Activated CD4-positive, alpha-beta memory T cell treated with anti-CD3 and anti-CD28 coated beads for 36 hours (primary cell): Measurements from ENCODE around the gene CLCN1. TPM values are rescaled to one million over a fixed set of nuclear protein-coding genes. Genes with fewer than 3 reads are reported as not detected.
A peak's percentile ranks its signal among the peaks of the same experiment; 100 is the strongest.

Source experiments
- CTCF ChIA-PET: fragments of 350-600 bp; sonication (Branson Sonifier 250); formaldehyde crosslinking; loops from one replicate; lab custom pipeline; 2021; ENCODE audit warnings: antibody characterized with exemption, inconsistent platforms; lab: Charles Lee
- POLR2A ChIA-PET: fragments of 350-600 bp; sonication (Branson Sonifier 250); formaldehyde crosslinking; loops from one replicate; lab custom pipeline; 2021; ENCODE audit warnings: antibody characterized with exemption; lab: Charles Lee
- DNase-seq: peaks from one replicate; pipeline ENCODE4 v3.0.0-alpha.2; 2020
- H3K27ac Mint-ChIP-seq: one replicate; pipeline ENCODE4 v1.8.0; 2021; ENCODE audit warnings: mixed read lengths
- H3K27me3 Mint-ChIP-seq: one replicate; pipeline ENCODE4 v1.8.0; 2021; ENCODE audit warnings: mixed read lengths
- H3K36me3 Mint-ChIP-seq: one replicate; pipeline ENCODE4 v1.8.0; 2021; ENCODE audit warnings: mixed read lengths
- H3K4me1 Mint-ChIP-seq: one replicate; pipeline ENCODE4 v1.8.0; 2021; ENCODE audit warnings: low read depth, mixed read lengths
- H3K4me3 Mint-ChIP-seq: one replicate; pipeline ENCODE4 v1.8.0; 2021; ENCODE audit warnings: mild to moderate bottlenecking, mixed read lengths
- H3K9me3 Mint-ChIP-seq: one replicate; pipeline ENCODE4 v1.8.0; 2021; ENCODE audit warnings: mixed read lengths
- intact Hi-C: fragments of 100-400 bp; cut with micrococcal nuclease; formaldehyde crosslinking; loops from one replicate; pipeline ENCODE4 v1.15.1; 2023
- total RNA-seq, 2 experiments: library from RNA; stranded (reverse); gene quantifications; one replicate each; pipeline ENCODE4 v1.2.3, GENCODE V29; 2021

The CLCN1 gene
- total RNA-seq, 2 experiments from 2014 or later: 0.17 TPM; not detected in 1

GRCh38 chr7:143355450-143356385, 39.8 kb downstream of the CLCN1 start:
- Mint-ChIP-seq H3K9me3 (no peaks in the 10 kb centered on the region), H3K36me3 (no peaks in the 10 kb centered on the region), H3K27me3 (peaks cover 3% of the 10 kb centered on the region), H3K4me1 (no peaks in the 10 kb centered on the region), H3K4me3 (no peak overlapping the region), H3K27ac (no peak overlapping the region)
- CTCF ChIA-PET: interaction anchor here (2.4 kb wide), 1 partner anchor 10 kb away, joined by 11 read pairs; no protein-coding TSS in a partner anchor
- no peak for DNase-seq
- intact Hi-C loops: no loop called here
- POLR2A ChIA-PET: no interaction called here

- no peak for DNase-seq
- Mint-ChIP-seq H3K27ac (no peak overlapping the region), H3K36me3 (no peaks in the 10 kb centered on the region), H3K4me3 (no peak overlapping the region), H3K4me1 (no peaks in the 10 kb centered on the region), H3K9me3 (no peaks in the 10 kb centered on the region), H3K27me3 (peaks cover 3% of the 10 kb centered on the region)
- intact Hi-C loops: no loop called here
- POLR2A ChIA-PET: no interaction called here
- CTCF ChIA-PET: interaction anchor here (1.4 to 2.4 kb wide), 2 partner anchors 11 to 23 kb away, joined by 4 to 11 read pairs; no protein-coding TSS in a partner anchor
Observed at GRCh38 chr7:143356414-143357050, 40.6 kb downstream of the CLCN1 start.

- intact Hi-C loops: no loop called here
- ChIA-PET POLR2A (no interaction called here), CTCF (interaction anchor here (0.8 kb wide), 1 partner anchor 13 kb away, joined by 3 read pairs; no protein-coding TSS in a partner anchor)
- Mint-ChIP-seq H3K27ac (no peak overlapping the region), H3K36me3 (no peaks in the 10 kb centered on the region), H3K9me3 (no peaks in the 10 kb centered on the region), H3K4me1 (peaks cover 4% of the 10 kb centered on the region), H3K4me3 (no peak overlapping the region), H3K27me3 (peaks cover 11% of the 10 kb centered on the region)
- DNase-seq: no peak
Observed at GRCh38 chr7:143358626-143359025, 42.7 kb downstream of the CLCN1 start.

GRCh38 chr7:143359771-143360353, 44.0 kb downstream of the CLCN1 start:
- Mint-ChIP-seq H3K4me1 (peaks cover 4% of the 10 kb centered on the region), H3K36me3 (no peaks in the 10 kb centered on the region), H3K4me3 (no peak overlapping the region), H3K27ac (no peak overlapping the region), H3K9me3 (no peaks in the 10 kb centered on the region), H3K27me3 (peaks cover 17% of the 10 kb centered on the region)
- intact Hi-C loops: no loop called here
- POLR2A ChIA-PET: no interaction called here
- no peak for DNase-seq
- CTCF ChIA-PET: interaction anchor here (1.2 kb wide), 2 partner anchors 15 to 119 kb away, joined by 4 to 6 read pairs; no protein-coding TSS in a partner anchor

GRCh38 chr7:143360788-143361551, 45.1 kb downstream of the CLCN1 start:
- intact Hi-C loops: no loop called here
- H3K4me3 Mint-ChIP-seq: peak overlapping the region; percentile 50
- CTCF ChIA-PET: interaction anchor here (0.9 to 1.2 kb wide), 3 partner anchors 16 to 120 kb away, joined by 3 to 6 read pairs (median 4); no protein-coding TSS in a partner anchor
- no peaks in the 10 kb centered on the region for H3K9me3 Mint-ChIP-seq
- H3K4me1 Mint-ChIP-seq: peaks cover 4% of the 10 kb centered on the region
- POLR2A ChIA-PET: no interaction called here
- no peak for DNase-seq
- H3K27ac Mint-ChIP-seq: no peak overlapping the region
- peaks cover 17% of the 10 kb centered on the region for H3K27me3 Mint-ChIP-seq
- H3K36me3 Mint-ChIP-seq: no peaks in the 10 kb centered on the region

- POLR2A ChIA-PET: interaction anchor here (1.3 kb wide), 1 partner anchor 19 kb away, joined by 4 read pairs; no protein-coding TSS in a partner anchor
- H3K4me3 Mint-ChIP-seq: peak overlapping the region; percentile 79
- peaks cover 17% of the 10 kb centered on the region for H3K27me3 Mint-ChIP-seq
- intact Hi-C loops: loop anchor here (1.0 to 2.0 kb wide), 2 partner anchors 11 to 19 kb away; partner anchors contain the start of gene ZYX
- H3K4me1 Mint-ChIP-seq: peaks cover 4% of the 10 kb centered on the region
- no peaks in the 10 kb centered on the region for H3K36me3 Mint-ChIP-seq
- CTCF ChIA-PET: interaction anchor here (0.9 kb wide), 1 partner anchor 54 kb away, joined by 3 read pairs; no protein-coding TSS in a partner anchor
- no peaks in the 10 kb centered on the region for H3K9me3 Mint-ChIP-seq
- DNase-seq: no peak
- no peak overlapping the region for H3K27ac Mint-ChIP-seq
Observed at GRCh38 chr7:143361552-143362130, 45.7 kb downstream of the CLCN1 start.

GRCh38 chr7:143362131-143363015, 46.5 kb downstream of the CLCN1 start, which contains the start of gene FAM131B:
FAM131B (minus strand) TSS chr7:143362713; CDS start chr7:143362603, 110 bp downstream.
- Mint-ChIP-seq H3K9me3 (no peaks in the 10 kb centered on the region), H3K4me1 (peaks cover 4% of the 10 kb centered on the region), H3K36me3 (no peaks in the 10 kb centered on the region), H3K27me3 (peaks cover 17% of the 10 kb centered on the region), H3K4me3 (peak within 1 kb of the TSS; percentile 79), H3K27ac (no peak within 1 kb of the TSS)
- ChIA-PET CTCF (interaction anchor here (0.7 to 1.0 kb wide), 3 partner anchors 9 to 54 kb away, joined by 3 to 8 read pairs (median 4); no protein-coding TSS in a partner anchor), POLR2A (interaction anchor here (1.3 kb wide), 1 partner anchor 18 kb away, joined by 4 read pairs; no protein-coding TSS in a partner anchor)
- intact Hi-C loops: loop anchor here (1.0 to 2.0 kb wide), 2 partner anchors 10 to 18 kb away; partner anchors contain the start of gene ZYX
- peak; percentile 48 for DNase-seq

GRCh38 chr7:143363016-143363937, 47.4 kb downstream of the CLCN1 start:
- CTCF ChIA-PET: interaction anchor here (1.0 kb wide), 2 partner anchors 17 to 53 kb away, joined by 3 to 8 read pairs; no protein-coding TSS in a partner anchor
- POLR2A ChIA-PET: interaction anchor here (0.7 to 1.3 kb wide), 2 partner anchors 17 to 100 kb away, joined by 3 to 4 read pairs; partner anchors contain the start of gene GSTK1

GRCh38 chr7:143367972-143368371, 52.1 kb downstream of the CLCN1 start:
- H3K27ac Mint-ChIP-seq: no peak overlapping the region
- H3K36me3 Mint-ChIP-seq: no peaks in the 10 kb centered on the region
- H3K27me3 Mint-ChIP-seq: peaks cover 13% of the 10 kb centered on the region
- DNase-seq: no peak
- H3K9me3 Mint-ChIP-seq: no peaks in the 10 kb centered on the region
- H3K4me1 Mint-ChIP-seq: peaks cover 21% of the 10 kb centered on the region
- ChIA-PET CTCF (interaction anchor here (1.5 to 1.9 kb wide), 2 partner anchors 12 to 23 kb away, joined by 6 to 10 read pairs; no protein-coding TSS in a partner anchor), POLR2A (no interaction called here)
- no peak overlapping the region for H3K4me3 Mint-ChIP-seq
- intact Hi-C loops: no loop called here

More at GRCh38 chr7:143363016-143363937, 47.4 kb downstream of the CLCN1 start:
- no peaks in the 10 kb centered on the region for H3K9me3 Mint-ChIP-seq
- H3K4me3 Mint-ChIP-seq: peak overlapping the region; percentile 54
- DNase-seq: no peak
- peaks cover 4% of the 10 kb centered on the region for H3K4me1 Mint-ChIP-seq
- no peaks in the 10 kb centered on the region for H3K36me3 Mint-ChIP-seq
- intact Hi-C loops: loop anchor here (2.0 kb wide), 1 partner anchor 18 kb away; the partner anchor contains the start of gene ZYX
- no peak overlapping the region for H3K27ac Mint-ChIP-seq
- H3K27me3 Mint-ChIP-seq: peaks cover 17% of the 10 kb centered on the region
